ENCODE measurements around the gene SPRTN.

- no peak for TF ChIP-seq POLR2A (IDR thresholded peaks at IDR 0.05)
- TF ChIP-seq CTCF (IDR thresholded peaks at IDR 0.05) = no peak
Measured at GRCh38 chr1:231301990-231302389, 36.1 kb upstream of the SPRTN start.

All from right lobe of liver (tissue), 4 donors.